IMR-90 (cell line): ENCODE measurements around the gene PLCH2. TPM values are rescaled to one million over a fixed set of nuclear protein-coding genes. Genes with fewer than 3 reads are reported as not detected.

ENCODE experiments used
- ATAC-seq: fragments of 200-7000 bp; cut with Tn5 transposase; 2 replicates; pipeline ENCODE4 v1.9.1; 2020; ENCODE audit warnings: low read depth, mild to moderate bottlenecking, moderate library complexity
- BruUV-seq: library from RNA; stranded (reverse); fragments of 400-500 nt; replicated peaks from 2 replicates; lab custom pipeline; 2021; lab: Mats Ljungman, UMichigan
- CTCF ChIA-PET: fragments of 300-600 bp; formaldehyde crosslinking; extraction: SDS; loops from one replicate; lab custom pipeline; 2021; ENCODE audit warnings: antibody characterized with exemption; lab: Yijun Ruan, JAX
- POLR2A ChIA-PET: fragments of 300-600 bp; sonication (Branson Sonifier 250); formaldehyde crosslinking; loops from one replicate; lab custom pipeline; 2022; ENCODE audit warnings: antibody characterized with exemption; ENCODE audit not compliant: unreplicated experiment; lab: Charles Lee
- DNase-seq: peaks from one replicate; pipeline ENCODE4 v3.0.0; 2013
- H2AFZ ChIP-seq: replicated peaks from 2 replicates; pipeline ENCODE3; 2013; ENCODE audit warnings: low read length, mild to moderate bottlenecking; ENCODE audit not compliant: poor library complexity
- H2AK5ac ChIP-seq: 2 replicates; pipeline ENCODE4 v1.6.1; 2013; ENCODE audit warnings: low read depth, low read length, inconsistent platforms
- H2AK9ac ChIP-seq: replicated peaks from 2 replicates; pipeline ENCODE3; 2013; ENCODE audit warnings: mild to moderate bottlenecking, low read depth, low read length, moderate library complexity; ENCODE audit not compliant: poor library complexity
- H2BK120ac ChIP-seq: 2 replicates; pipeline ENCODE4 v1.6.1; 2013; ENCODE audit warnings: low read depth, low read length, inconsistent platforms
- H2BK15ac ChIP-seq: 3 replicates; pipeline ENCODE4 v1.6.1; 2013; ENCODE audit warnings: low read depth, low read length, inconsistent platforms
- H2BK20ac ChIP-seq: 2 replicates; pipeline ENCODE4 v1.6.1; 2013; ENCODE audit warnings: low read depth, mild to moderate bottlenecking, inconsistent platforms, low read length, moderate library complexity
- H2BK5ac ChIP-seq: 2 replicates; pipeline ENCODE4 v1.6.1; 2013; ENCODE audit warnings: mild to moderate bottlenecking, low read depth, low read length, inconsistent platforms; ENCODE audit not compliant: poor library complexity, severe bottlenecking
- H3K14ac ChIP-seq: replicated peaks from 2 replicates; pipeline ENCODE4 v1.6.1; 2013; ENCODE audit warnings: low read depth, low read length, inconsistent platforms
- H3K18ac ChIP-seq: 2 replicates; pipeline ENCODE4 v1.6.1; 2013; ENCODE audit warnings: low read depth, low read length, control low read depth
- H3K23ac ChIP-seq: 2 replicates; pipeline ENCODE4 v1.6.1; 2013; ENCODE audit warnings: low read depth, low read length, inconsistent platforms
- H3K27ac ChIP-seq: 2 replicates; pipeline ENCODE4 v1.5.1; 2013; ENCODE audit warnings: mild to moderate bottlenecking, control low read depth, low read length; ENCODE audit not compliant: insufficient read depth
- H3K27me3 ChIP-seq: 2 replicates; pipeline ENCODE4 v1.6.1; 2013; ENCODE audit warnings: low read length; ENCODE audit not compliant: control insufficient read depth, insufficient read depth
- H3K36me3 ChIP-seq: 2 replicates; pipeline ENCODE4 v1.6.1; 2013; ENCODE audit warnings: low read length, mixed read lengths; ENCODE audit not compliant: control insufficient read depth, insufficient read depth
- H3K4ac ChIP-seq: 2 replicates; pipeline ENCODE4 v1.6.1; 2013; ENCODE audit warnings: low read depth, low read length, inconsistent platforms
- H3K4me1 ChIP-seq: 2 replicates; pipeline ENCODE4 v1.6.1; 2013; ENCODE audit warnings: low read length, mixed read lengths; ENCODE audit not compliant: control insufficient read depth, insufficient read depth
- H3K4me2 ChIP-seq: 2 replicates; pipeline ENCODE4 v1.6.1; 2013; ENCODE audit warnings: low read depth, mild to moderate bottlenecking, control low read depth, low read length, moderate library complexity
- H3K4me3 ChIP-seq: 2 replicates; pipeline ENCODE4 v1.5.1; 2013; ENCODE audit warnings: low read depth, mild to moderate bottlenecking, control low read depth, low read length, moderate library complexity; ENCODE audit not compliant: insufficient read depth
- H3K56ac ChIP-seq: 2 replicates; pipeline ENCODE4 v1.6.1; 2013; ENCODE audit warnings: low read length, inconsistent platforms; ENCODE audit not compliant: insufficient read depth; ENCODE audit errors: extremely low read depth
- H3K79me1 ChIP-seq, 2 experiments: 2 replicates each; pipeline ENCODE4 v1.6.1; 2013; ENCODE audit warnings: low read length in 2 of 2, inconsistent platforms in 1 of 2, low read depth in 1 of 2
- H3K9ac ChIP-seq: 2 replicates; pipeline ENCODE4 v1.6.1; 2013; ENCODE audit warnings: low read depth, low read length, control low read depth
- H3K9me1 ChIP-seq: 2 replicates; pipeline ENCODE4 v1.6.1; 2013; ENCODE audit warnings: low read length, inconsistent platforms; ENCODE audit not compliant: insufficient read depth
- H3K9me3 ChIP-seq: 2 replicates; pipeline ENCODE4 v1.6.1; 2013; ENCODE audit warnings: low read length; ENCODE audit not compliant: control insufficient read depth, insufficient read depth
- H4K20me1 ChIP-seq: 2 replicates; pipeline ENCODE4 v1.6.1; 2013; ENCODE audit warnings: low read length, inconsistent platforms; ENCODE audit not compliant: insufficient read depth
- H4K5ac ChIP-seq: 2 replicates; pipeline ENCODE4 v1.6.1; 2013; ENCODE audit warnings: mild to moderate bottlenecking, low read depth, low read length, control low read depth
- H4K8ac ChIP-seq, 2 experiments: 2 replicates each; pipeline ENCODE4 v1.6.1; 2013; ENCODE audit warnings: low read depth in 2 of 2, low read length in 2 of 2, control low read depth in 1 of 2, inconsistent platforms in 1 of 2
- H4K91ac ChIP-seq: 2 replicates; pipeline ENCODE4 v1.6.1; 2013; ENCODE audit warnings: low read depth, low read length, inconsistent platforms; ENCODE audit not compliant: insufficient read depth
- BHLHE40 ChIP-seq: fragments of 150-350 bp; IDR thresholded peaks from 2 replicates; pipeline ENCODE4 v1.6.1; 2016; ENCODE audit warnings: mild to moderate bottlenecking, low read depth, low read length
- CEBPB ChIP-seq: IDR thresholded peaks from 2 replicates; pipeline ENCODE4 v1.6.1; 2012; ENCODE audit warnings: low read depth, low read length, improper control_type of control experiment
- CHD1 ChIP-seq: IDR thresholded peaks from 2 replicates; pipeline ENCODE4 v1.6.1; 2012; ENCODE audit warnings: low read depth, low read length, improper control_type of control experiment
- CTCF ChIP-seq: conservative IDR thresholded peaks from 2 replicates; pipeline ENCODE4 v1.5.1; 2012; ENCODE audit warnings: mild to moderate bottlenecking, low read depth, low read length, improper control_type of control experiment
- FOS ChIP-seq: fragments of 150-350 bp; IDR thresholded peaks from 2 replicates; pipeline ENCODE4 v1.6.1; 2016; ENCODE audit warnings: low read depth, low read length
- MAZ ChIP-seq: IDR thresholded peaks from 2 replicates; pipeline ENCODE4 v1.6.1; 2012; ENCODE audit warnings: low read depth, mild to moderate bottlenecking, low read length, improper control_type of control experiment, moderate library complexity, borderline replicate concordance
- POLR2A ChIP-seq: IDR thresholded peaks from 2 replicates; pipeline ENCODE4 v1.6.1; 2012; ENCODE audit warnings: mild to moderate bottlenecking, low read depth, low read length
- RCOR1 ChIP-seq: IDR thresholded peaks from 2 replicates; pipeline ENCODE4 v1.6.1; 2012; ENCODE audit warnings: mild to moderate bottlenecking, low read length, improper control_type of control experiment; ENCODE audit not compliant: insufficient replicate concordance
- SMC3 ChIP-seq: fragments of 150-350 bp; IDR thresholded peaks from 2 replicates; pipeline ENCODE4 v1.6.1; 2016; ENCODE audit warnings: low read depth, mild to moderate bottlenecking, antibody characterized with exemption, low read length, moderate library complexity
- WGBS, 2 experiments: methylation state at CpG; one replicate each; pipeline versions ENCODE4 v1.1.5 to v1.1.7; 2013; ENCODE audit warnings: missing lambda C conversion rate in 2 of 2; ENCODE audit not compliant: insufficient read length in 1 of 2; ENCODE audit errors: extremely low coverage in 2 of 2; 5-methylcytosine and 5-hydroxymethylcytosine counted together
- dilution Hi-C: fragments of 300-500 bp; cut with HindIII; formaldehyde crosslinking; loops from one replicate; pipeline ENCODE4 v1.14.3; 2018; ENCODE audit warnings: low sequenced_read_pairs; ENCODE audit not compliant: unreplicated experiment
- in situ Hi-C: fragments of 300-500 bp; cut with MboI; formaldehyde crosslinking; loops from 3 replicates; pipeline ENCODE4 v1.14.3; 2019; ENCODE audit warnings: low sequenced_read_pairs, inconsistent platforms, mixed read lengths
- intact Hi-C: fragments of 100-400 bp; cut with micrococcal nuclease; formaldehyde crosslinking; loops from 2 replicates; pipeline ENCODE4 v1.10.0; 2022
- polyA plus RNA-seq, 3 experiments: library from polyadenylated mRNA; depleted of rRNA; stranded (reverse); fragments of >200 nt; gene quantifications; 2 replicates each; pipeline ENCODE4 v1.2.3, GENCODE V29; 2012; ENCODE audit warnings: low replicate concordance in 1 of 3
- total RNA-seq: library from RNA; depleted of rRNA; stranded (reverse); fragments of >200 nt; gene quantifications from 2 replicates; pipeline ENCODE4 v1.2.3, GENCODE V29; 2012

The PLCH2 gene
- total and polyA plus RNA-seq, 2 of the 4 experiments (the other 2 are of a cell fraction) = 0.18 to 1.9 TPM

GRCh38 chr1:2501041-2501819 is 25.1 kb downstream of the PLCH2 start:
- BruUV-seq = no TSS peak
- H3K9me1 ChIP-seq = no peaks in the 10 kb centered on the region
- CTCF ChIA-PET = no interaction called here

More at GRCh38 chr1:2501041-2501819, 25.1 kb downstream of the PLCH2 start:
- Histone ChIP-seq H3K23ac (no peak overlapping the region), H3K79me1 (no peaks in the 10 kb centered on the region), H3K14ac (no peak overlapping the region), H2BK5ac (no peak overlapping the region), H3K56ac (no peak overlapping the region), H4K20me1 (no peaks in the 10 kb centered on the region; the same call in 1 of the 2 replicates), H3K4me1 (peaks cover 2% of the 10 kb centered on the region; the same call in 1 of the 2 replicates), H3K18ac (no peak overlapping the region), H3K9ac (no peak overlapping the region), H3K36me3 (no peaks in the 10 kb centered on the region), H3K4me3 (no peak overlapping the region), H3K27ac (no peak overlapping the region), H2AK5ac (no peak overlapping the region), H2AK9ac (no peak overlapping the region), H2BK15ac (no peak overlapping the region), H4K8ac (no peak overlapping the region), H3K27me3 (peaks cover 12% of the 10 kb centered on the region; the same call in 1 of the 2 replicates), H4K5ac (no peak overlapping the region), H3K4ac (no peak overlapping the region), H3K4me2 (no peak overlapping the region), H4K91ac (no peak overlapping the region), H3K9me3 (no peaks in the 10 kb centered on the region), H2BK120ac (no peak overlapping the region), H2BK20ac (no peak overlapping the region), H2AFZ (no peak overlapping the region)
- DNase-seq (no peak), ATAC-seq (no peak)
- TF ChIP-seq SMC3 = no peak
- no peak for TF ChIP-seq CHD1
- TF ChIP-seq POLR2A = no peak
- TF ChIP-seq CTCF = no peak
- no peak for TF ChIP-seq BHLHE40
- TF ChIP-seq MAZ = no peak
- no peak for TF ChIP-seq RCOR1
- TF ChIP-seq FOS = no peak
- no peak for TF ChIP-seq CEBPB
- dilution Hi-C loops = no loop called here
- intact Hi-C loops = no loop called here
- 64% methylated on average over 13 of the region's 28 CpGs; no CpG with 5 or more reads in 1 of the 2 experiments for WGBS, 2 experiments
- in situ Hi-C loops = no loop called here
- POLR2A ChIA-PET = no interaction called here
